Occipital lobe (tissue), 2 donors: ENCODE results near the gene HPCAL4. TPM values are rescaled to one million over a fixed set of nuclear protein-coding genes. Genes with fewer than 3 reads are reported as not detected.

Source experiments
- small RNA-seq: library from RNA; depleted of rRNA; stranded (forward); fragments of <200 nt; gene quantifications from one replicate; pipeline ENCODE3, GENCODE V24; 2014
- total RNA-seq: library from RNA; depleted of rRNA; stranded (reverse); fragments of >200 nt; gene quantifications from one replicate; pipeline ENCODE4 v1.2.3, GENCODE V29; 2014

The HPCAL4 gene
- total RNA-seq, 1 donor from 2014 or later: 51.2 TPM

Small RNA genes lying within 50 kb of the gene (small RNA-seq; reads per million reads assigned to genes)
- not detected for gene RNU7-121P

Other genes starting within 250 kb of the HPCAL4 start
- gene BMP8A, start 199.8 kb downstream of the HPCAL4 start, total RNA-seq: 0.16 TPM
- 94.2 TPM for gene PABPC4, start 114.6 kb downstream of the HPCAL4 start, total RNA-seq
- gene HEYL, start 51.8 kb downstream of the HPCAL4 start, total RNA-seq: 0.47 TPM
- gene NT5C1A, start 19.3 kb downstream of the HPCAL4 start, total RNA-seq: 0.94 TPM
- gene PPIE, start 47.4 kb upstream of the HPCAL4 start, total RNA-seq: 23.6 TPM
- gene OXCT2, start 79.9 kb upstream of the HPCAL4 start, total RNA-seq: 0.47 TPM
- 0.16 TPM for gene BMP8B, start 97.4 kb upstream of the HPCAL4 start, total RNA-seq
- gene TRIT1, start 192.1 kb upstream of the HPCAL4 start, total RNA-seq: 42.7 TPM
- 12.5 TPM for gene MYCL, start 210.5 kb upstream of the HPCAL4 start, total RNA-seq